Fibroblast of lung (primary cell): ENCODE data around the gene PIF1.

Experiments
- EZH2 ChIP-seq: IDR thresholded peaks from 2 replicates; pipeline ENCODE4 v1.5.1; 2012; ENCODE audit warnings: low read length, control low read depth, mild to moderate bottlenecking; ENCODE audit errors: missing control alignments
- TF ChIP-seq, protein P1 (sequence below), 2 donors: IDR thresholded peaks in 1 of 2; conservative IDR thresholded peaks in 1 of 2; 1 replicate in 1 of 2; 2 replicates in 1 of 2; pipeline ENCODE4 v1.5.1; 2011 to 2012; ENCODE audit warnings: low read length in 2 of 2, control low read depth in 1 of 2, inconsistent platforms in 1 of 2, low read depth in 1 of 2, mild to moderate bottlenecking in 1 of 2

DNA sequence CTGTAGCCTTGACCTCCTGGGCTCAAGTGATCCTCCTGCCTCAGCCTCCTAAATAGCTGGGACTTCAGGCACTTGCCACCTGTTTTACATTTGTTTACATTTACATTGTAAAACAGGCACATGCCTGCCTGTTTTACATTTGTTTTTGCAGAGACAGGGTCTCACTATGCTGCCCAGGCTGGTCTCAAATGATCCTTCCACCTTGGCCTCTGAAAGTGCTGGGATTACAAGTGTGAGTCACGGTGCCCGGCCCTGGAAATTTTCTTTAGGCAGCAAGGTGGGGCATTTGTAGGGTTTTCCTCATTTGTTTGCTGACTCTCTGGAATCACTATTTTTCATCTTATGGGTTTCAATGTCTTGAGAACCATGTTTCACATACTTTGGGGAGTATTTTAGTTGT is 25.0 kb downstream of the PIF1 start:
- TF ChIP-seq, protein P1, sequence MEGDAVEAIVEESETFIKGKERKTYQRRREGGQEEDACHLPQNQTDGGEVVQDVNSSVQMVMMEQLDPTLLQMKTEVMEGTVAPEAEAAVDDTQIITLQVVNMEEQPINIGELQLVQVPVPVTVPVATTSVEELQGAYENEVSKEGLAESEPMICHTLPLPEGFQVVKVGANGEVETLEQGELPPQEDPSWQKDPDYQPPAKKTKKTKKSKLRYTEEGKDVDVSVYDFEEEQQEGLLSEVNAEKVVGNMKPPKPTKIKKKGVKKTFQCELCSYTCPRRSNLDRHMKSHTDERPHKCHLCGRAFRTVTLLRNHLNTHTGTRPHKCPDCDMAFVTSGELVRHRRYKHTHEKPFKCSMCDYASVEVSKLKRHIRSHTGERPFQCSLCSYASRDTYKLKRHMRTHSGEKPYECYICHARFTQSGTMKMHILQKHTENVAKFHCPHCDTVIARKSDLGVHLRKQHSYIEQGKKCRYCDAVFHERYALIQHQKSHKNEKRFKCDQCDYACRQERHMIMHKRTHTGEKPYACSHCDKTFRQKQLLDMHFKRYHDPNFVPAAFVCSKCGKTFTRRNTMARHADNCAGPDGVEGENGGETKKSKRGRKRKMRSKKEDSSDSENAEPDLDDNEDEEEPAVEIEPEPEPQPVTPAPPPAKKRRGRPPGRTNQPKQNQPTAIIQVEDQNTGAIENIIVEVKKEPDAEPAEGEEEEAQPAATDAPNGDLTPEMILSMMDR (conservative IDR thresholded peaks at IDR 0.05 in 1 of 2, IDR thresholded peaks at IDR 0.05 in 1 of 2; ENCODE audit: low read depth in 1 of 2, low read length in 2 of 2): no peak
- no peak for TF ChIP-seq EZH2
